Activated naive CD4-positive, alpha-beta T cell treated with anti-CD3 and anti-CD28 coated beads, Interleukin-2, amount 50 U/mL, for 24 hours (primary cell): ENCODE results near the gene TAF11L2.
"Not testable (repeated sequence)": the region's sequence is repeated elsewhere in the genome, so short reads cannot be mapped to it uniquely, and the experiment has no call there.

ENCODE experiments used
- H3K27ac Mint-ChIP-seq: one replicate; pipeline ENCODE4 v1.8.0; 2021; ENCODE audit warnings: mild to moderate bottlenecking, mixed read lengths
- H3K27me3 Mint-ChIP-seq: one replicate; pipeline ENCODE4 v1.8.0; 2021; ENCODE audit warnings: mixed read lengths
- H3K36me3 Mint-ChIP-seq: one replicate; pipeline ENCODE4 v1.8.0; 2021; ENCODE audit warnings: mixed read lengths
- H3K4me1 Mint-ChIP-seq: one replicate; pipeline ENCODE4 v1.8.0; 2021; ENCODE audit warnings: mixed read lengths
- H3K4me3 Mint-ChIP-seq: one replicate; pipeline ENCODE4 v1.8.0; 2021; ENCODE audit warnings: mild to moderate bottlenecking, mixed read lengths
- H3K9me3 Mint-ChIP-seq: one replicate; pipeline ENCODE4 v1.8.0; 2021; ENCODE audit warnings: mixed read lengths

TAF11L2 gene

DNA sequence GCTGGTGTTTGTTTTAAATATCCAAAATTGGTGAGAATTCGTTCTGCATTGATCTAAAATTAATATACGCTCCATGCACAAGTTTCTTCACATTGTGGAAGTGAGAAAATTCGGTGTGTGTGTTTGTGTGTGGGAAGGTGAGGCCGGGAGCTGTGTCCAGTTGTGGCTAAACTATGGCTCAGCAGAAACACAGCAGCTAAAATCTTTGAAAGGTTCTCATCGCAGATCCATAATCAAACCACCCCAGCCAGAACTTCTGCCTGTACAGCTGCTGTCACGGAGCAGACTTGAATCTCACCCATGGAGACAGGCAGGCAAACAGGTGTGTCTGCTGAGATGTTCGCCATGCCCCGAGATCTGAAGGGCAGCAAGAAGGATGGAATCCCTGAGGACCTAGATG lies at the start of gene TAF11L2:
Gene TAF11L2, plus strand, starts transcription at position 301 of the 400 bp plus-strand sequence.
- H3K4me1 Mint-ChIP-seq, H3K9me3 Mint-ChIP-seq, H3K36me3 Mint-ChIP-seq, H3K27me3 Mint-ChIP-seq, H3K27ac Mint-ChIP-seq, H3K4me3 Mint-ChIP-seq: not testable (repeated sequence)

DNA sequence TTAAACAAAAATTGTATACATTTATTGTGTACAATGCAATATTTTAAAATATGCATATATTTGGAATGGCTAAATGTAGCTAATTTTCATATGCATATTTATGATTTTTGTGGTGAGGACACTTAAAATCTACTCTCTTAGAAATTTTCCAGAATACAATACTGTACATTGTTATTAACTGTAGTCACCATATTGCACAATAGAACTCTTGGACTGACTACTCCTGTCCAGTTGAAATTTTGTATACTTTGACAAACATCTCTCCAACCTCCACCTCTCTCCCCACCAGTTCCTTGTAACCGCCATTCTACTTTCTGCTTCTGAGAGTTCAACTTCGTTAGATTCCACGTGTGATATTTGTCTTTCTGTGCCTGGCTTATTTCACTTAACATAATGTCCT lies 49.2 kb upstream of the TAF11L2 start:
- Mint-ChIP-seq H3K36me3 (no peaks in the 10 kb centered on the region), H3K4me1 (no peaks in the 10 kb centered on the region), H3K27ac (no peak overlapping the region), H3K9me3 (peaks cover 17% of the 10 kb centered on the region), H3K4me3 (no peak overlapping the region), H3K27me3 (no peaks in the 10 kb centered on the region)

DNA sequence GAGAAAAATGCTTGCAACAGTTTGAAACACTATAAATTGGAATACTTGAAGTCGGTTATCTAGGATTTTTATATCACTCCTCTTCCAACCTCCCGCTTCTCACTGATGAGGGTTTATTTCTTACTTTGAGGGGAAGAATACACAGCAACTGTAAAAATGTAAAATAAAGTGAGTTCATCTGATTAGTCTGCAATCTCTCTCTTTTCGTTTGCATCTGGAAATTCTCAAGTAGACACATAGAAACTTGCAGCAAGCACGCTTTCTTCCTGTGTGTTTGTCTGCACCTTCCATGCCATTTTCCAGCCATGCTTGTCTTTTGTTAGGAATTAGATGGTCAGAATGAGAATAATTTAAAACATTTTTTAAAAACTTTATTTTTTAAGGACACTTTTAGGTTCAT lies 45.1 kb upstream of the TAF11L2 start:
- Mint-ChIP-seq H3K27ac (no peak overlapping the region), H3K27me3 (no peaks in the 10 kb centered on the region), H3K9me3 (peaks cover 17% of the 10 kb centered on the region), H3K4me1 (no peaks in the 10 kb centered on the region), H3K36me3 (no peaks in the 10 kb centered on the region), H3K4me3 (no peak overlapping the region)

DNA sequence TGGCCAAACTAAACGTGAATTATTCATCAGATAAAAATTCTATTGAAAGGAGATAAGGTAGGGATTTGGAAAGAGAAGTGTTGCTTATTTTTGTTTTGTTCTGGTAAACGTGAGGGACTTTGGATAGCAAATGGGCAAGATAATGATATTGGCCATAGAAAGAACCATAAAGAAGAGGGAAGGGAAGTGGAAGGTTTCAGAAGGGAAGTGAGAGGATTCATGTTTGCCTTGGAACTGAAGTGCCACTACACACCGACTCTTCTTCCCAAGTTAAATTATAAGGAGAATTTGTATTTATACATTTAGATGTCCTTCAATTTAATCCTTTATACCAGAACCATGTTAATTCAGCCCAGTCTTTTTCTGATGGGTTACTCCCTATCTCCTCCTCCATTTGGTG lies 42.1 kb upstream of the TAF11L2 start:
- H3K36me3 Mint-ChIP-seq = no peaks in the 10 kb centered on the region
- H3K9me3 Mint-ChIP-seq = peaks cover 13% of the 10 kb centered on the region

DNA sequence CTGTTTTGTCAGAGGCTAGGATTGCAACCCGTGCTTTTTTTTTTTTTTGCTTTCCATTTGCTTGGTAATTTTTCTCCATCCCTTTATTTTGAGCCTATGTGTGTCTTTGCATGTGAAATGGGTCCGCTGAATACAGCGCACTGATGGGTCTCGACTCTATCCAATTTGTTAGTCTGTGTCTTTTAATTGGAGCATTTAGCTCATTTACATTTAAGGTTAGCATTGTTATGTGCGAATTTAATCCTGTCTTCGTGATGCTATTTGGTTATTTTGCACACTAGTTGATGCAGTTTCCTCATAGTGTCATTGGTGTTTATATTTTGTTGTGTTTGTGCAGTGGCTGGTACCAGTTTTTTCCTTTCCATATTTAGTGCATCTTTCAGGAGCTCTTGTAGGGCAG lies 36.2 kb upstream of the TAF11L2 start:
- H3K36me3 Mint-ChIP-seq = no peaks in the 10 kb centered on the region
- H3K4me3 Mint-ChIP-seq = no peak overlapping the region
- no peak overlapping the region for H3K27ac Mint-ChIP-seq
- H3K9me3 Mint-ChIP-seq = peaks cover 15% of the 10 kb centered on the region
- H3K4me1 Mint-ChIP-seq = no peaks in the 10 kb centered on the region
- no peaks in the 10 kb centered on the region for H3K27me3 Mint-ChIP-seq

More for the DNA sequence above, 42.1 kb upstream of the TAF11L2 start:
- Mint-ChIP-seq H3K27me3 (no peaks in the 10 kb centered on the region), H3K27ac (no peak overlapping the region), H3K4me1 (no peaks in the 10 kb centered on the region), H3K4me3 (no peak overlapping the region)

DNA sequence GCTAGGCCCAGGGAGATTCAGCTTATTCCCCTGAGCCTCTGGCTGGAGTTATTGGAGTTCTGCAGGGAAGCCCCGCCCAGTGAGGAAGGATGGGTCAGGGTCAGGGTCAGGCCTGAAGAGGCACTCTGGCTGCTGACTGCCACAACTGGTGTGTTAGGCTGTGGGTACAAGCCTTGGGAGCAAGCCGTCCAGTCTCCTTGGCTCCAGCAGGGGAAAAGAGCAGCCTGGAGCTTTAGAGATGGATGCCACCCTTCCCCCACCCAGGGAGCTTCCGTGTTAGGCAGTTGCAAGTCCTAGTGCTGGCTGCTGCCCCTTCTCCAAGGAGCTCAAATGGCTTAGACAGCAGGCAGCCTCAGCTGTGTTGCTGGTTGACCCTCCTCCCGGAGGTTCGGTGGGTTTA lies 34.4 kb upstream of the TAF11L2 start:
- Mint-ChIP-seq H3K36me3 (no peaks in the 10 kb centered on the region), H3K9me3 (peaks cover 11% of the 10 kb centered on the region), H3K27me3 (no peaks in the 10 kb centered on the region), H3K4me3 (no peak overlapping the region), H3K27ac (no peak overlapping the region), H3K4me1 (no peaks in the 10 kb centered on the region)

DNA sequence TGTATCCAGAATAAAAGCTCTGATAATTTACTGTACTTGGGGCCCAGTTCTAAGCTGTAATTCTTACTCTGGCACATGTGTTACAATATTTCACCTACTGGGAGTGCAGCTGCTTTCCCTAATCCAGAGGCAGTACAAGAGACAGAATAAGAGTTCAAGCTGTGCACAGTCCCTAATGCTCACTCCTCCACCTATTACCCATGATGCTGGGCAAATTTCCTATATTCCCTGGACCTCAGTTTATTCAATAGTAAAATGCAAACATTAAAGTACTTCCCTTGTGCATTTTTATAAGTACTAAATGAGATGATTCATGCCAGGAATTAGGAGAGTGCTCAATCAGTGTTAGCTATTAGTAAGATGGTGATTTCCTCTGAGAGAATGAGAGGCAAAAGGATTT lies 28.0 kb upstream of the TAF11L2 start:
- Mint-ChIP-seq H3K27ac (no peak overlapping the region), H3K4me3 (no peak overlapping the region), H3K27me3 (no peaks in the 10 kb centered on the region), H3K9me3 (peaks cover 11% of the 10 kb centered on the region), H3K36me3 (no peaks in the 10 kb centered on the region), H3K4me1 (no peaks in the 10 kb centered on the region)

DNA sequence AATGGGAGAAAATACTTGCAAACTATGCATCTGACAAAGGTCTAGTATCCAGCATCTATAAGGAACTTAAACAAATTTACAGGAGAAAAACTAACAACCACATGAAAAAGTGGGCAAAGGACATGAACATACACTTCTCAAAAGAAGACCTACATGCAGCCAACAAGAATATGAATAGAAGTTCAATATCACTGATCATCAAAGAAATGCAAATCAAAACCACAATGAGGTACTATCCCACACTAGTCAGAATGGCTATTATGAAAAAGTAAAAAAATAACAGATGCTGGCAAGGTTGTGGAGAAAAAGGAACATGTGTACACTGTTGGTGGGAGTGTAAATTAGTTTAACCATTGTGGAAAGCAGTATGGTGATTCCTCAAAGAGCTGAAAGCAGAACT lies 23.0 kb upstream of the TAF11L2 start:
- H3K27me3 Mint-ChIP-seq, H3K27ac Mint-ChIP-seq, H3K4me1 Mint-ChIP-seq, H3K36me3 Mint-ChIP-seq, H3K4me3 Mint-ChIP-seq: not testable (repeated sequence)
- peaks cover 13% of the 10 kb centered on the region for H3K9me3 Mint-ChIP-seq

DNA sequence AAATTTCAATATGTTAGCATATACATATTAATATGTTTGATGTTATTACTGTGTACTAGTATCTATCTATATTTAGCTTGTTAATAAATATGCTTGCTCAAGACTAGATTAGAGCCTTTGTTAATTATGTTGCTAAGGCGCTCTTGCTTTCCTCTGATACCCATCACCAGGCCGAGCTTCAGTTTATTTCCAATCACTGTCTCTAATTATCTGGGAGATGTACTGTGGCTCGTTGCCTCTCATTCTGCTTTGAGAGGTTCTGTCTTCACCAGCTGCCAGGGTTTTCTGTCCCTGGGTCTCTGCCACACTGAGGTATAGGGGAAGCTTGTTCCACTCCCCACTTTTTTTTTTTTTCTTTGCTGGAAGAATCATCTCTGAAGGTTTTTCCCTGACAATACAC lies 21.0 kb upstream of the TAF11L2 start:
- Mint-ChIP-seq H3K9me3 (peaks cover 7% of the 10 kb centered on the region), H3K27ac (no peak overlapping the region), H3K27me3 (no peaks in the 10 kb centered on the region), H3K4me1 (no peaks in the 10 kb centered on the region), H3K36me3 (no peaks in the 10 kb centered on the region), H3K4me3 (no peak overlapping the region)

DNA sequence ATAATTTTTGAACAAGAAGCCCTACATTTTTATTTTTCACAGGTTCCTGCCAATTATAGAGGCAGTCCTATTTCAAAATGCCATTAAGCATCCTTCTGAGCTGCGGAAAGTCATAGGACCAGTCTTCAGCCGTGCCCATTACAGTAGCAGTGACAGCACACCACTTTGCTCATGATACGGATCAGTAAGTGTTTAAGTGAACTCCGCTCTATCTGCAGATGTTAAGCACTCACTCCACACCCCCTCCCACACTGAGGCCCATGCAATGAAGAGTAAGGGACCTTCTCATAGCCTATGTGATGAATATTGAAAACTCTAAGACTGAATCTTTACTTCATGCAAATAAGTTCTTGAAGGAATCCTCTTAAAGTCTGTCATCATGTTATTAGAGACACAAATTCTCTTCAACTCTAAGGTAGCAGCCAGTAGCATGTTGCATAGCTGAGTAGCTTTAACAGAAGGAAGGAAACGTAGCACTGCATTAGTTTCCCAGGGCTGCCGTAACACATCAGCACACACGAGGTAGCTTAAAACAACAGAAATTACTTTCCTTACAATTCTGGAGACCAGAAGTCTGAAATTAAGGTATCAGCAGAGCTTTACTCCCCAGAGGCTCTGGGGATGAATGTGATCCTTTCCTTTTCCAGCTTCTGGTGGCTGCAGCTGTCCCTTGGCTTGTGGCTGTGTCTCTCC lies 20.3 kb upstream of the TAF11L2 start:
- H3K4me1 Mint-ChIP-seq = no peaks in the 10 kb centered on the region
- no peaks in the 10 kb centered on the region for H3K36me3 Mint-ChIP-seq
- H3K4me3 Mint-ChIP-seq = no peak overlapping the region
- H3K9me3 Mint-ChIP-seq = peaks cover 5% of the 10 kb centered on the region
- no peak overlapping the region for H3K27ac Mint-ChIP-seq
- H3K27me3 Mint-ChIP-seq = no peaks in the 10 kb centered on the region

DNA sequence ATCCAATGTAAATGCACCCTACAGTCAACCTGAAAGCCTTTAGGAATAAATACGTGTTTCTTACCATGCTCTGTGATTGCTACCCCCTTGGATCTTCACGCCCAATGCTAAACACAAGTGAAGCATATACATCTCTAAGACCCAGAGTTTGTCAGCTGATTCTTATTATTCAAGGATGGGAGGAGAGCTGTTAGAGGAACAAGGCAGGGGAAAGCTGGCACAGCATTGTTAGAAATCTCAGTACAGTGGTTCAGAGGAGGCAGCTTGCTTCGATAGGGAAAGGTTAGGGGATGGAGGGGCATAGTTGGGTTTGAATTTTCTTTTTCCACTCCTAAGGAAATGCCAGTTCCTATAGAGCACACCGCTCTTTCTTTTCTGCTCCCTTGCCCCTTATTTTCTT lies 16.7 kb upstream of the TAF11L2 start:
- Mint-ChIP-seq H3K36me3 (no peaks in the 10 kb centered on the region), H3K9me3 (peaks cover 5% of the 10 kb centered on the region), H3K27me3 (no peaks in the 10 kb centered on the region), H3K4me3 (no peak overlapping the region), H3K4me1 (no peaks in the 10 kb centered on the region), H3K27ac (no peak overlapping the region)

DNA sequence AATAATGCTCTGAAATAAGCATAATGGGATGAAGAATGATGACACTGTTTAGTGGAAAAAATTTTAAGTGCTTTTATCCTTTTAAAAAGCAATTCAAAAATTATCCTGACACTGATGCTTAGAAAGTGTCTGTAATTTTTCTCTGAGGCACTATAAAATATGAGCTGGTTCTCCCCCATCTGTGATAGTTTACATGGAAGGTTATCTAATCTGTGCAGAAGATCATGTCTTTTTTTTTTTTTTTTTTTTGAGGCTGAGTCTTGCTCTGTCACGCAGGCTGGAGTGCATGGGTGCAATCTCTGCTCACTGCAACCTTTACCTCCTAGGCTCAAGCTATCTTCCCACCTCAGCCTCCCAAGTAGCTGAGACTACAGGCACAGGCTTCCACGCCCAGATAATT lies 15.2 kb upstream of the TAF11L2 start:
- no peaks in the 10 kb centered on the region for H3K36me3 Mint-ChIP-seq
- peaks cover 5% of the 10 kb centered on the region for H3K9me3 Mint-ChIP-seq
- H3K4me3 Mint-ChIP-seq = no peak overlapping the region
- H3K27ac Mint-ChIP-seq = no peak overlapping the region
- H3K4me1 Mint-ChIP-seq = no peaks in the 10 kb centered on the region
- H3K27me3 Mint-ChIP-seq = no peaks in the 10 kb centered on the region

DNA sequence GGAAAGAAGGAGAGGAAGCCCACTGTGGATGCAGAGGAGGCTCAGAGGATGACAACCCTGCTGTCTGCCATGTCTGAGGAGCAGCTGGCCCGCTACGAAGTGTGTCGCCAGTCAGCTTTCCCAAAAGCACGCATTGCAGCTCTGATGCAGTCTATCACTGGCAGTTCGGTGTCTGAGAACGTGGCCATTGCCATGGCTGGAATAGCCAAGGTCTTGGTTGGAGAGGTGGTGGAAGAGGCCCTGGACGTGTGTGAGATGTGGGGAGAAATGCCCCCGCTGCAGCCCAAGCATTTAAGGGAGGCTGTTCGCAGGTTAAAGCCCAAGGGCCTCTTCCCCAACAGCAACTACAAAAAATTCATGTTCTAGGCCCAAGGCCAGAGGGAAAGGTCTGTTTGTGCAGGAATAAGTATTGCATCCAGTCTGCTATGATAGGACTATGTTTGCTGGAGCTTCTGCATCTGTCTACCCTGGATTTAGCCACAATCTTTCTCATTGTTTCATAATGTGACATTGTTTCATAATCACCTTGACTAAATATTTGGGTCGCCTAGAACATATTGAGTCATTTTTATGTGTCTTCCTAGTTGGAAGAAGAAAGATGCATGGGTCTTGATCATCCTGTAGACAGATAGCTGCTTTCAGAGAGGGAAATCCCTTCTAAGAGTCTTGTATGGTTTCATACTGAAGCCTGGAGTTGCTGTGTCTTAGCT lies 11.4 kb upstream of the TAF11L2 start:
- H3K4me3 Mint-ChIP-seq, H3K36me3 Mint-ChIP-seq, H3K27ac Mint-ChIP-seq, H3K4me1 Mint-ChIP-seq, H3K27me3 Mint-ChIP-seq, H3K9me3 Mint-ChIP-seq: not testable (repeated sequence)

DNA sequence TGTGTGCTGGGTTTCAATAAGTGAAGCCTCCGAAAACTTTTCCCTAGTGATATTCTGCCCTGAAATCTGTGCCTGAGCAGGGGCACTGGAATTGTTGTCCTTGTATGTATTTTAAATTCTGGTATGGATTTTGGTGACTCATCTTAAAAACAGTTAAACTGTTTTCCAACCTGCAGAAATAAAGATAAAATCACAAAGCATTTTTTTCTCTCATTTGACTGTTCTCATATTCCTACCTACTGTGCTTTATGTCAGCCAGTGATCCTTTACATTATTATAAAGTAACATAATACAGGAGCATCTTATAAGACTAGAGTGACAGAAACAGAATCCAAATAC lies 10.9 kb upstream of the TAF11L2 start:
- H3K9me3 Mint-ChIP-seq = no peaks in the 10 kb centered on the region

DNA sequence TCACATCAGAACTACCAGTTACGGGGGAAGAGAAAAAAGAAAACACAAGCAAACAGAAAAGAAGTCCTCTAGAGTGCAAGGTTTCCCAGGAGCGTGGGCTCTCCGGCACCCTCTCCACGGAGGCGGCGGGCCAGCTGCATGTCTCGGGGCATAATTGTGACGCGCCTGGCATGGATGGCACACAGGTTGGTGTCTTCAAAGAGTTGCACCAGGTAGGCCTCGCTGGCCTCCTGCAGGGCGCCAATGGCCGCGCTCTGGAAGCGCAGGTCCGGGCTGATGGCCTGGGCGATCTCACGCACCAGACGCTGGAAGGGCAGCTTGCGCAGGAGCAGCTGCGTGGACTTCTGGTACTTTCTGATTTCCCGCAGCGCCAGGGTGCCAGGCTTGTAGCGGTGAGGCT lies 6.8 kb upstream of the TAF11L2 start:
- H3K4me1 Mint-ChIP-seq, H3K27ac Mint-ChIP-seq, H3K9me3 Mint-ChIP-seq, H3K27me3 Mint-ChIP-seq, H3K4me3 Mint-ChIP-seq, H3K36me3 Mint-ChIP-seq: not testable (repeated sequence)

More for the DNA sequence above, 10.9 kb upstream of the TAF11L2 start:
- Mint-ChIP-seq H3K27me3 (no peaks in the 10 kb centered on the region), H3K4me3 (no peak overlapping the region), H3K36me3 (no peaks in the 10 kb centered on the region), H3K27ac (no peak overlapping the region), H3K4me1 (no peaks in the 10 kb centered on the region)

DNA sequence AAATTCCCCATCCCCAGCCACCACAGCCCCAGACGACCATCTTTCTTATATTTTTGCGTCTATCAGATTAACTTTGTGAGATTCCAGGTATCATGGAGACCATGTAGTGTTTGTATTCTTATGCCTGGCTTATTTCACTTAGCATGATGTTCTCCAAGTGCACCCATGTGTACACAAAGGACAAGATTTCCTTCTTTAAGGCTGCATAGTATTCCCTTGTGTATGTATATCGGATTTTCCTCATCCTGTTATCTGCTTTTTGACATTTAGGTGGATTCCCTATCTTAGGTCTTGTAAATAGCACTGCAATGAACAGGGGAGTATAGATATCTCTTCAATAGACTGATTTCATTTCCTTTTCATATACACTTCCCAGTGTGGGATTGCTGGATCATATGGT lies 5.3 kb upstream of the TAF11L2 start:
- no peaks in the 10 kb centered on the region for H3K4me1 Mint-ChIP-seq
- no peaks in the 10 kb centered on the region for H3K36me3 Mint-ChIP-seq
- no peaks in the 10 kb centered on the region for H3K27me3 Mint-ChIP-seq
- no peak overlapping the region for H3K4me3 Mint-ChIP-seq
- H3K9me3 Mint-ChIP-seq = peaks cover 5% of the 10 kb centered on the region
- H3K27ac Mint-ChIP-seq = no peak overlapping the region

DNA sequence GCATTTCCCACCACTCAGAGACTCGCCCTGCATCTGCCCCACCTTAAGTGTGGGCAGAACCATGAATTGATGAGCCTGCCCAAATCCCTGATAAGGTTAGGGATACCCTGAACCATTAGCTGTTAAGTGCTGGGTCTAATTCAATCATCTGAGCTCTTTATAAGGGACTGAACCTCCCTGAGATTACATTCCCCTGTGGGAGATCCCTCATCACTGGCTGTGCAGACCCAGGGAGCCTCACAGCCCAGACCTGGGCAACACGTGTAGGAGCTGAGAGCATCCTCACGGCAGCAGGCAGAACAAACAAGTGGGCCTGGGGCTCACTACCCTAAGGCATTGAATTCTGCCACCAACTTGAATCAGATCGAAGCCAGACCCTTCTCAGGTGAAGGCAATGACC lies 585 bp upstream of the TAF11L2 start:
- Mint-ChIP-seq H3K4me1 (no peaks in the 10 kb centered on the region), H3K9me3 (peaks cover 5% of the 10 kb centered on the region), H3K36me3 (no peaks in the 10 kb centered on the region), H3K4me3 (no peak overlapping the region), H3K27me3 (no peaks in the 10 kb centered on the region), H3K27ac (no peak overlapping the region)
